GM18907 (cell line): Measurements from ENCODE around the gene LRRC45.
A peak's percentile ranks its signal among the peaks of the same experiment; 100 is the strongest.

Experiments
- ATAC-seq: cut with Tn5 transposase; IDR thresholded peaks from one replicate; pipeline ENCODE4 v1.9.1; 2021; ENCODE audit warnings: mild to moderate bottlenecking, moderate library complexity; ENCODE audit not compliant: unreplicated experiment

The LRRC45 gene

DNA sequence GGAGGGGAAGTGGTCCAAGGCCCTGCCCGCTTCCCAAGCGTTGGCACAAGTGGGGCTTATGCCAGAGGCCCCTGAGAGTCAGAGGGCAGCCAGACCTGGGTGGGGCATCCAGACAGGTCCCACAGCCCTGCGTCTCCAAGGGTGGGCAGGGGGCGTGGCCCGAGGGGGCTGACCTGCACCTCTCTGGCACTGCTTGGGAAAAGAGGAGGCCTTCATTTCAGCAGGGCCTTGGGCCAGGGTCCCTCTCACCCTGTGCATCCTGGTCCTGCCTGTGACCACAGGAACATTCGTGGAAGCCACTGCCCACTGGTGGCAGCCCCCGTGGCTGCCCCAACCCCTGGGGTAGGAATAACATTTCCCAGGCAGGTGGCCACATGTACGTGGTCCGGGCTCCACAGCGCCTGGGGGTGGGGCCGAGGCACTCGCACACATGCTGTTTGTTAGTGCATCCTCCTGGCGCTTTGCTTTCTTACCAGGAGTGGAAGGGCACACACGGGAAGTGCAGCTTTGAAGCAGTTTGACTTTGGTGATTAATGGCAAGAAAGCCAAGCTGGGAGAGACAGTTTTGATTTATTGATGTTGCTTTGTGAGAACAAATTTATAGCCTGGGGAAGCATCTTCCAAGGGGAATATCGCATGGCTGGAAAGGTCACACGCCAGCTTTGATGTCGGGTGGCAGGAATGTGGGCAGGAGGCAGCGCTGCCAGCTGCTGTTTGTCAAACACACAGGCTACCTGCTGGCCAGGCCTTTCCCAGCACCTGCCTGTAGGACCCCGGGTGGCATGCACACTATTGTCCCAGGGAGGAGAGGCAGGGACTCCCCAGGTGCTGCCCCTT, 4.7 kb upstream of the LRRC45 start:
- no peak for ATAC-seq

GRCh38 chr17:82018989-82019689, 4.0 kb upstream of the LRRC45 start:
- no peak for ATAC-seq

GRCh38 chr17:82019690-82020571, 3.2 kb upstream of the LRRC45 start:
- ATAC-seq: no peak

DNA sequence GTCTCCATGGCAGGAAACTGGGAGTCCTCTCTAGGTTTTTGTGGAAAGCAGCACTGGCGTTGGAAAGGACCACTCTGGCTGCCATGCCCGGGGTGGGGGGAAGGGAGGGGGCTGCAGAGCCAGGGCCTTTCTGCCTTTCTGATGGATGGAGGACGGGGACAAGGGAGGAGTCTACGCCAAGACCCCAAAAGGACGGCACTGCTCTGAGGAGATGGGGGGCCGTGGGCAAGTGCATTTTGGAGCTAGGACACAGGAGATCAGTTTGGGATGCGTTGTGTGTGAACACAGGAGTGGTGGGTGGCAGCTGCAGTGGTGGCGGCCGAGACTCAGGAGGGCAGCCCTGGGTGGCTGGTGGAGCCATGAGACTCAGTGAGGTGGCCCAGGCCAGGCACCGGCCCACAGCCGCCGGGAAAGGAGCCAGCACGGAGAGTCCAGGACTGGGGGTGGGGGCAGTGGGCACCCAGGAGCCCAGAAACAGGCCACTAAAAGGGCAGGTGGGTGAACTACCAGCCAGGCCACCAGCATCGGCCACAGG, 2.5 kb upstream of the LRRC45 start:
- ATAC-seq: no peak

DNA sequence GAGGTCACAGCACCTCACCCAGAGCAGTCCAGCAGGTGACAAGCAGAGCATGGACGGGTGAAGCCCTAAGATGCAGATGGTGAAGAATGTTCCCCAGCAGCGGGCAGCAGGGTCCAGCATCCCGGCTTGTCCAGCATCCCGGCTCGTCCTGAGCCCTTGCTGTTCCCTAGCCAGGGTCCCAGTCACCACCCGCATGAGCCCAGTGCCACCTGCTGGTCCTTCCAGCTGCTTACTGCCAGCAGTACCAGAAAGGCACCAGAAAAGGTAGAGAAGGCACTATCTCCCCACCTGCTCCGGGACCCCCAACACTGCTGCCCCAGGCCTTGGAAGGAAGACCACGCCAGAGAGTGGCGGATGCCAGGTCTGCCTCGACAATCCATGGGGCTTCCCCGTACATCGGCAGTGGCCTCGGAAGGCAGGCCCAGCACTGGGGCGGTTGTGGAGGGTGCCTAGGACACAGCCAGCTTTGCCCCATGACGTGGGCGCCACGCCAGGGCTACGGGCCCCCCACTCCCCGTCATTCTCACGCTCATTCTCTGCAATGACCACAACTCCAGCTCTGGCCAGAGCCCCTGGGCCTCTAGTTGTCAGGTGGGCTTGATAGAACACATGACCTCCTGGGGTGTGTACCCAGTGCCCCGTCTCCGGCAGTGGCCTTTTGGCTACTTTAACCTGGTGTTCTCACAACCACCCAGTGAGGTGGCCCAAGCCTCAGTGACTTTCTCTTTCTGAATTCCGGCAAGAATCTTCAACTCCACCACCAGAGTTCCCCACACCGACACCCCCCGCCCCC, 1.8 kb upstream of the LRRC45 start:
- no peak for ATAC-seq

- no peak for ATAC-seq
These were observed 1.2 kb upstream of the LRRC45 start for GRCh38 chr17:82021900-82022309.

DNA sequence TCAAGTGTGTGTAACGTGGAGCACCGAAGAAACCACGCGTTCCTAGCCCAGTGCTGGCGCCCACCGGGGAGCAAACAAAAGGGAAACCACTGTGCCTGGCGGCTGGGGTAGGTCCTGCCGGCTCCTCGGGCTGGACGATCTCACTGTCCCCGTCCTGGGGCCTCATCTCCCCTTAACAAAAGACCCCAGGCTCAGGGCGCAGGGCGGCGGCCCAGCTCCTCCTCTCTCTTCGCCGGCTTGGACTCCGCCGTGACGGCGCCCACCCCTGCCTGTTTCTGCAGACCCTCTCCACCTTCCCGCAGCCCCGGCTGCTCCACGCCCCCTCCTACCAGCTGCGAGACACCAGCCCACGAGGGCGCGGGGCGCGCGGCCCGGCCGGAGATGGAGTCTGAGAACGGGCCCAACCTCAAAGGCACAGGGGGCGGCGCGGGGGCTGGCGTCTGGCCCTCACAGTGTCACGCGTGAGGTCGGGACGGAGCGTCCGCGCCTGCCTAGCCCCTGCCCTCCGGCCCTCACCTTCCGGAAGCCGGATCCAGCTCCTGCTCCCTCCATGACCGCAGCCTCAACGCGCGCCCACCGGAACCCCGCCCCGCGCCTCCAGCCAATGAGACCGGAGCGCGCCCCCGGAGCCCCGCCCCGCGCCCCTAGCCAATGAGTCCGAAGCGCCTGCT, 660 bp upstream of the LRRC45 start, which contains the start of gene CENPX:
Gene CENPX (minus strand): TSS at position 569 of the 671 bp plus-strand sequence. CDS start 17 bp downstream, at position 552.
- no peak for ATAC-seq

- ATAC-seq: peak; percentile 7
These were observed 539 bp downstream of the LRRC45 start for GRCh38 chr17:82023447-82024241.

GRCh38 chr17:82024859-82025258, 1.8 kb downstream of the LRRC45 start:
- ATAC-seq: no peak

DNA sequence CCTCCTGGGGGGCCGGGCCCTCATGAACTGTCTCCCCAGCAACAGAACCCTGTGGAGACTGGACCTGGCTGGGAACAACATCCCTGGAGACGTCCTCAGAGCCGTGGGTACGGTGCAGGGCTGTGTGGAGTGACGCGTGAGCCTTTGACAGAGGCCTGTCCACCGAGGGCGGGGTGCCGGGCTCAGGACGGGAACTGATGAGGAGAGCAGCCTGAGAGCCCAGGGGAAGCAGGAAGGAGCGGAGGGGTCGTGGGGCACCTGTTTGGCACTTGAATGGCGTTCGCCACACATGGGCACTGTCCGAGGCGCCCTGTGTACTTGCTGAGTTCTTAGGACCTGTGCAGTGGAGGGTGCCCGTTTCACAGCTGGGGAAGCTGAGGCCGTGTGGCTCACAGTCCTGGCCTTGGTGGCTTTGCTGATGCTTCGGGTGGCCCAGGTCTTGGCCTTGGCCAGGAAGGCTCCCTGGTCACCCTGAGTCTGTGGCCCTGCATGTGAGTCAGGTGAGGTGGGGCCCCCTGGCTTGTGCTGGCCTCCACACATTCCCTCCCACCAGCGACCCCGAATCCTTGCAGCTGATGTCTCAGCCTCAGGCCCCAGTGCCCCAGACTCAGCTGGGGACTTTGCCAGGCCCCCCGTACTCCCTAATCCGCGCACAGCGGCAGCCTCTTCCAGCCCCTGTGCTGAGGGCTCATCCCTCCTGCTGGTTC, 2.4 kb downstream of the LRRC45 start:
- no peak for ATAC-seq

DNA sequence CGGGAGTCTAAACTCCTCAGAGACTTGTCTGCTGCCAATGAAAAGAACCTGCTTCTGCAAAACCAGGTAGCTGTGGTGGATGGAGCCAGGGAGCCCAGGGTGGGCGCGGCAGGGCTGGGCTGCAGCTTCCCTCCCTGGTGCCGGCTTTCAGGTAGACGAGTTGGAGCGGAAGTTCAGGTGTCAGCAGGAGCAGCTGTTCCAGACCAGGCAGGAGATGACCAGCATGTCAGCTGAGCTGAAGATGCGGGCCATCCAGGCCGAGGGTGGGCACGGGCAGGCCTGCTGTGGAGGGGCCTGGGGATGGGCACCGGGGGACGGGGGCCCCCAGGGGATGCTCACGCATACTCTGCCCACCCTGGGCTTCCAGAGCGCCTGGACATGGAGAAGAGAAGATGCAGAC, 5.1 kb downstream of the LRRC45 start:
- no peak for ATAC-seq

DNA sequence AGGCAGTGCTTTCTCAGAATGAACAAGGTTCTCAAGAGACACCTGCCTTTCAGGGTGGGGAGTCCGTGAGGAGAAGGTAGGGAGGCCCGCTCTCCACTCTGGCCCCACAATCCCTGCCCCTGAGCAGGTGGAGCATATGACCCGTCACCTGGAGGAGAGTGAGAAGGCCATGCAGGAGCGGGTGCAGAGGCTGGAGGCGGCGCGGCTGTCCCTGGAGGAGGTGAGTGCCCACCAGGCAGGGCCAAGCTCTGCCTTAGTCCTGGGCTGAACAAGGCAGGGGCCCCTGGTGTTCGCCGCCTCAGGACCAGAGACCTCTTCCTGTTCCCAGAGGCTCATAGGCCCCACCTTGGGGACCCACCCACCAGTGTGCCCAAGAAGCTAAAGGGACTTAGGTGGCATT, 5.9 kb downstream of the LRRC45 start:
- ATAC-seq: no peak

GRCh38 chr17:82029391-82029790, 6.3 kb downstream of the LRRC45 start:
- ATAC-seq: no peak

DNA sequence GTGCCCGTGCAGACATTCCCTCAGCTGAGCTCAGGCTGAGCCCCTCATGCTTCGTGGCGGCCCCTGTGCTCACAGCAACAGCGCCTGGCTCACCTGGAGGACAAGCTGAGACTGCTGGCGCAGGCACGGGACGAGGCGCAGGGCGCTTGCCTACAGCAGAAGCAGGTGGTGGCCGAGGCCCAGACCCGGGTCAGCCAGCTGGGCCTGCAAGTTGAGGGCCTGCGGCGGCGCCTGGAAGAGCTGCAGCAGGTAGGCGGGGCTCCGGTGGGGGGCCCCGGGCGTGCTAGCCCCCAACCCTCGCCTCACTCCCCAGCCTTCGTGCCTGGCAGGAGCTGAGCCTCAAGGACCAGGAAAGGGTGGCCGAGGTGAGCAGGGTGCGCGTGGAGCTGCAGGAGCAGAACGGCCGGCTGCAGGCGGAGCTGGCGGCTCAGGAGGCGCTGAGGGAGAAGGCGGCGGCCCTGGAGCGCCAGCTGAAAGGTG, 6.9 kb downstream of the LRRC45 start:
- no peak for ATAC-seq

- ATAC-seq: no peak
These were observed 7.6 kb downstream of the LRRC45 start for GRCh38 chr17:82030470-82031302.

DNA sequence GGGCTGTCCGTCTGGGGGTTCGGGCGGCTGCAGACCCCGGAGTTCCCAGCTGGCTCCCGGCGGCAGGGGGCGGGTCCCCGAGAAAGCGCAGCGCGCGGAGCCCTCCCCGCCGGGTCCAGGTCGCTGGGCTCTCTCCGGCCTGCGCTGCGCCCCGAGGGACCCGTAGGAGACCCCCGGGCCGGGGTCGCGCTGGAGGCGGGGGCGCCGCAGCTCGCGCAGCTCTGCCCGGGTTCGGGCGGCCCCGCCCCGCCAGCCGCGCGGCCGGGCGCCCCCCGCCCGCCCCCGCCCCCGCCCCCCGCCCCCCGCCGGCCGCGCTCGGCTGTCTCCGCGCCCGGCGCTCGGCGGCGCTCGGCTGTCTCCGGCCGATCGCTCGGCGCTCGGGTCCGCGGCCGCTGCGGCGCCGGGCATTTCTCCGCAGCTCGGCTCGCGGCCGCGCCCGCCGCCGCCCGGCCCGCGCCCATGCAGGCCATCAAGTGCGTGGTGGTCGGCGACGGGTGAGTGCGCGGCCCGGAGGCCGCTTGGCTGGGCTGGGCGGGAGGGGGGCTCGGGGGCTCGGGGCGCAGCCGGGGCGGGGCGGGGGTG, 8.3 kb downstream of the LRRC45 start, which contains the start of gene RAC3:
Gene RAC3 (plus strand): TSS at position 376 of the 582 bp plus-strand sequence. CDS start 84 bp downstream, at position 460.
- ATAC-seq: no peak
